ENCODE data around the gene GLIS1.

- no peak for TF ChIP-seq GATA2 (IDR thresholded peaks at IDR 0.05; ENCODE audit: low read depth, low read length)
- no peak for TF ChIP-seq GATA3 (IDR thresholded peaks at IDR 0.05; ENCODE audit: low read depth, low read length)
These were observed 211.6 kb downstream of the GLIS1 start for GRCh38 chr1:53527368-53527767.

All from SH-SY5Y (cell line).